RCC 7860 (cell line): Measurements from ENCODE around the gene SPDYE5.

Experiments
- DNase-seq: peaks from one replicate; pipeline ENCODE4 v3.0.0-alpha.2; 2015; ENCODE audit warnings: low spot score
- FAIRE-seq: peaks from 2 replicates; lab custom pipeline; 2012; peaks lifted over from hg19 to GRCh38; lab: Jason Lieb, UNC

Gene SPDYE5

GRCh38 chr7:75536491-75536890, 44.4 kb downstream of the SPDYE5 start:
- DNase-seq, result no peak
- FAIRE-seq, result no peak

- DNase-seq, result no peak
- FAIRE-seq, result no peak
These were observed 44.9 kb downstream of the SPDYE5 start for GRCh38 chr7:75536940-75537538.

GRCh38 chr7:75537731-75538130, 45.6 kb downstream of the SPDYE5 start:
- FAIRE-seq (no peak), DNase-seq (no peak)

GRCh38 chr7:75546237-75547015, 54.3 kb downstream of the SPDYE5 start:
- FAIRE-seq (no peak), DNase-seq (no peak)
